ENCODE results near the gene LOXL1. TPM values are rescaled to one million over a fixed set of nuclear protein-coding genes. Genes with fewer than 3 reads are reported as not detected.
"Not testable (repeated sequence)": the region's sequence is repeated elsewhere in the genome, so short reads cannot be mapped to it uniquely, and the experiment has no call there.

Gene LOXL1
- total RNA-seq, 1 donor from 2014 or later = 129 TPM

DNA sequence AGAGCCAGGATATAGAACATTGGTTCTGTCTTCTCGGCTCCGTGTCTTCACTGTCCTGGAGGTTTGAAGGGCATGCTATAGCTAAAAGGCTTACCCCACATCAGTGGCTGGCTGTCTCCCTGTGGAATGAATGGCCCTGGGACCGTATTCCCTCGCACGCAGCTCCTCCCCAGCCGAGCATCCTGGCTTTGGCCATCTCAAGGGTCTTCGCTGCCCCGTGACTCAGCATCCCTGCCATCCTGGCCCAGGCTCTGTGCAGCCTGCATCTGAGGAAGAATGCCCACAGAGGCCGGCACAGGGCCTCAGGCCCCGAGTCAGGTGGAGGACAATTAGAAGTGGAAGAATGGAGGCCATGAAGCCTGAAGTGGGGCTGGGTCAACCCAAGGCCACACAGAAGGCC lies 11.0 kb downstream of the LOXL1 start:
- no peak for DNase-seq (ENCODE audit: low read depth)

DNA sequence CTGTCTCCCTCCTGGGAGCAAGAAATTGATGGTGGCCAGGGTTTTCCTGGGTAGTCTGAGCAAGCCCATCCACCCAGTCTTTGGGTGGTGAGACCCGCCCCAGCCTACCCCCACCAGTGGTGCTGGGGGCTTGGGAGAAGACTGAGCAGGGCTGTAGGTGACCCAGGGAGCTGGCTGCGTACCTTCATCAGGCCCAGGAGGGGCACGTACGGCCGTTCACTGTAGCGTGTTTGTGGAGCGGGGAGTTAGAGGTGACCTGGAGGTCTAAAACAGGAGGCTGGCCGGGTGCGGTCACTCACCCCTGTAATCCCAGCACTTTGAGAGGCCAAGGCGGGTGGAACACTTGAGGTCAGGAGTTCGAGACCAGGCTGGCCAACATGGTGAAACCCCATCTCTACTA lies 11.5 kb downstream of the LOXL1 start:
- no peak for DNase-seq (ENCODE audit: low read depth)

DNA sequence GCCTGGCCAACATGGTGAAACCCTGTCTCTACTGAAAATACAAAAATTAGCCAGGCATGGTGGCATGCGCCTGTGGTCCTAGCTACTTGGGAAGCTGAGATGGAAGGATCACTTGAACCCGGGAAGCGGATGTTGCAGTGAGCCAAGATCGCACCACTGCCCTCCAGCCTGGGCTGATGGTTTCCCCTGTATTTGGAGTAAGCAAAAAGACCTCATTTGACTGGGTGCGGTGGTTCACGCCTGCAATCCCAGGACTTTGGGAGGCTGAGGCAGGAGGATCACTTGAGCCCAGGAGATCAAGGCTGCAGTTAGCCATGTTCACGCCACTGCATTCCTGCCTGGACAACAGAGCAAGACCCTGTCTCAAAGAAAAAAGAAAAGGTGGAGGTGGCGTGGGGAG lies 12.3 kb downstream of the LOXL1 start:
- DNase-seq (ENCODE audit: low read depth) = not testable (repeated sequence)

DNA sequence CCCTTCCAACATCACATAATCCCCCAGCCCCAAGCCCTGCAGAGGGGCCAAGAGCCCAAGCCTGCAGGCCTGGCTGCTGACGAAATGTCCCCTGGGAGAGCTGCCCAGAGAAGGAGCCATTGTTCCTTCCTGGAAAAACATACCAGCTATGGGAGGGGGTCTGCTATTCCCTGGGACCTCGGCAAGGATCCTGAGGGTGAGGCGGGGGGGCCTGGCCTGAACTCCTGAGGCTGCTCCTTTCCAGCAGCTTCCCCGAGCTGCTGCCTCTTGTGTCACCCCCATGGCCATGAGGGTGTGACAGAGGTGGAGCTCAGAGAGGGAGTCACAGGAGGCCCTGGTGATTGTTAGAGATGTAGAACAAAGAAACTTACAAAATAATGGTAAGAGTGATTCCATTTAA lies 12.9 kb downstream of the LOXL1 start:
- DNase-seq (ENCODE audit: low read depth) = no peak

DNA sequence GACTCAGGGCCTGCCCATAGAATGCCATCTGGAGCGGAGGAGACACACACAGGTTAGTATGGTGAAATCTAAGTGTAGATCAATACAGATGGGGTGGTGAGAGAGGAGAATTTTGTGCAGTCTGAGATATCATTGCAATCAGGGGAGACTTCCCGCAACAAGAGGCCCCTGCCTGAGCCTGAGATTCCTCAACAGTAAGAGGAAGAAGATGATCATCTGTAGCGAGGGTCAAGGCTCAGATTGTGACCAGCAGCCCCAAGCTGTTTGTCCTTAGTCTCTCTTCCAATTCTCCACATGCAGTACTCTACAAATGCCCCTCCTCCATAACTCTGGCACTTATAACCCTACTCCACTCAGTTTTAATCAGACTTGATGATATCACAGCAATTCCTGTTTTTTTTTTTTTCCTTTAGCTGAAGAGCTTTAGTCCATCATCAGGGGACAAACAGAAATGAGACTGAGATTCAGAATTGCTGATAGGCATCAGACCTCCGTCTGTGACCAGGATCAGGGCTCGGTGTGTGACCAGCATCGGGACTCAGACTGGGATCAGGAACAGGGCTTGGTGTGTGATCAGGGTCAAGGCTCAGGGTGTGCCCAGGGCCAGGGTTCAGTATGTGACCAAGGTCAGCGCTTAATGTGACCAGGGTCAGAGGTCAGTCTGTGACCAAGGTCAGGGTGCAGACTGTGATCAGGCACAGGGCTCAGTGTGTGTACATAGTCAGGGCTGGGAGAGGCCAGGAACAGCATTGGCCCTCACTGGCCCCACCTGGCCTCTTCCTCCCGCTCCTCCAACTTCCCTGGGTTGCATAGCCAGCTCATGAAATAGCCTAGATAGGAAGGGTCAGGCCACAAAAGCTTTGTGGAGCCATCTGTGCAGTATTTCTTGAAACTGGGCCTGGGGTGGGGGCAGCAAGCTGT lies 14.1 kb downstream of the LOXL1 start:
- DNase-seq (ENCODE audit: low read depth) = no peak

DNA sequence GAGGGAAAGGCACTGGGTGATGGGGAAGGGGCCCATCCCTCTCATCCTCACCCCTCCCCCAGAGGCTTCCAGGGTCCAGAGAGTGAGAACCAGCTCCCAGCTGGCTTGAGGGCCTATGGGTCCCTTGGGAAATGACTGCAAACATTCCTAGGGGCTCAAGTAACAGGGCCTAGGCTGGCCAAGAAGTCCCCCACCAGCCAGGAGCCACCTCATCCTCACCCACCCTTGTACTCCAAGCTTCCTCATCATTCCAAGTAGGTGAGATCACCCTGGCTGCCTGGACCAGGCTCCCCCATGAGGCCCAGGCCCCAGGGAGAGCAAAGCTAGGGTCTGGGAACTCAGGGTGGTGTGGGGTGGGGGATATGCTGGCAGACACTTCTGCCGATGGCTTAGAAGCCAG lies 14.8 kb downstream of the LOXL1 start:
- peak; percentile 71 for DNase-seq (ENCODE audit: low read depth)

DNA sequence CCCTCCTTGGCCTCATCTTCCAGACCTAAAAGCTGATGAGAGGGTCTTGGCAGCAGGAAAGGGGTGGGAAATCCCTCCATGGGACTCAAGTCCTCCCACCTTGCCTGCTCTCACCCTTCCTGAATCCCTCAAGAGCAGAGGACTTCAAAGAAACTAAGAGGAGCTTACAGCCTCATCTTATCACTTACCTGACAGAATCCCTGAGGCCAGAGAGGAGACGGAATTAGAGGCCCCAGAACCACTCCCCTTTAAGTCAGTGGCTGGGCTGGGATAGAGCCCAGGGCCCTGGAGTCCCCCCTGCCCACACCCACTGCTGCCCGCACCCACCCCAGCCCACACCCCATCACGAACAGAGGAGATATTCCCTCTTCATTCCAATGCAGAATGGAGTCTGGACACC lies 15.2 kb downstream of the LOXL1 start:
- DNase-seq (ENCODE audit: low read depth) = no peak

DNA sequence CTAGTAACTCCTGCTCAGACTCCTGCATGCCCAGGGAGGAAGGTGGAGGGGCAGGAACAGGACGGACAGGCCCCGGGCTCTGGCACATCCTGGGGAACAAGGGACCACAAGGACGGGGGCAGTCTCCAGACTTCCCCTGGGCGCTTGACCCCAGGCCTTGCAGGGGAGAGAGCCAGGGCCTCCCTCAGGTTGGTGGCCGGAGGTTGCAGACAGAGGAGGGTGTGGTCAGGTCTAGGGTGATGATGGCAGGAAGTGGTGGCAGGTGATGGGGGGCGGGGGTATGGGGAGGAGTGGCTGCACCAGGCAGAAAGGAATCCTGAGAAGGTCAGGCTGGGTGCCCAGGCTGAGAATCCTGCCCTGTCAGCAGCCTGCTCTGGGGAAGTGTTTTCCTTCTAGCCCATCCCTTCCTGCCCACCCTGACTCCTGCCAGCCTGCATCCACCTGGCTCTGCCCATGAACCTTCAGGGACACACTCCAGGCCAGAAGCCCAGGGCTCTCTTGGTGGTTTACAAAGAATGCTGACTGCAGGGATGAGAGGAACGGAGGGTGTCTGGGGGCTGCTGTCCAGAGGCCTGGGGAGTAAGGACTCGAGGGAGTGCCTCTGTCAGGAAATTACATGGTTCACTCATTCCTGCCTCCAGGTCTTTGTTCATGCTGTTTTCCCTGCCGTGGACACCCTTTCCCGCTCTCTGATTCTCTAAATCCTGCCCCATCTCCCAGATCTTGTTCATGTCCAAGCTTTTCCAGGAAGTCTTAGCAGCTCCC lies 15.8 kb downstream of the LOXL1 start:
- DNase-seq (ENCODE audit: low read depth) = no peak

DNA sequence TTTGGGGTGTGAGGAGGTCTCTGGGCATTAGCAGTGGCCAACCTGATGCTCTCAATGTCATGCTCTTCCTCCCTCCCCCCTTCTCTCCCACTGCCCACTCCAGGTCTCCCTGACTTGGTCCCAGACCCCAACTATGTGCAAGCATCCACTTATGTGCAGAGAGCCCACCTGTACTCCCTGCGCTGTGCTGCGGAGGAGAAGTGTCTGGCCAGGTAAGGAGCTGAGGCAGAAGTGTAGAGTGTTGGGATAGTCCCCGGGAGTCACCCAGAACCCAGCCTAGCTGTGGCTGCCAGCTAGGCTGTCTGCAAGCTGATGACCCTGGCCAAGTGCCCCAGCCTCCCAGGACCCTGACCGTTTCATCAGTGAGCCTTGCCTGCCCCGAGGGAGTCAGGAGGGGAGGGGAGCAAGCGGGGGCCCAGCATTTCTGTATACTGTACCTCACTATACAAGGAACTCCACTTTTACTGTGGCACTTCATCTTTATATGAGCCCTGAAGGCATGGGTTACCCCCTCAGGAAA lies 16.5 kb downstream of the LOXL1 start:
- DNase-seq (ENCODE audit: low read depth) = no peak

DNA sequence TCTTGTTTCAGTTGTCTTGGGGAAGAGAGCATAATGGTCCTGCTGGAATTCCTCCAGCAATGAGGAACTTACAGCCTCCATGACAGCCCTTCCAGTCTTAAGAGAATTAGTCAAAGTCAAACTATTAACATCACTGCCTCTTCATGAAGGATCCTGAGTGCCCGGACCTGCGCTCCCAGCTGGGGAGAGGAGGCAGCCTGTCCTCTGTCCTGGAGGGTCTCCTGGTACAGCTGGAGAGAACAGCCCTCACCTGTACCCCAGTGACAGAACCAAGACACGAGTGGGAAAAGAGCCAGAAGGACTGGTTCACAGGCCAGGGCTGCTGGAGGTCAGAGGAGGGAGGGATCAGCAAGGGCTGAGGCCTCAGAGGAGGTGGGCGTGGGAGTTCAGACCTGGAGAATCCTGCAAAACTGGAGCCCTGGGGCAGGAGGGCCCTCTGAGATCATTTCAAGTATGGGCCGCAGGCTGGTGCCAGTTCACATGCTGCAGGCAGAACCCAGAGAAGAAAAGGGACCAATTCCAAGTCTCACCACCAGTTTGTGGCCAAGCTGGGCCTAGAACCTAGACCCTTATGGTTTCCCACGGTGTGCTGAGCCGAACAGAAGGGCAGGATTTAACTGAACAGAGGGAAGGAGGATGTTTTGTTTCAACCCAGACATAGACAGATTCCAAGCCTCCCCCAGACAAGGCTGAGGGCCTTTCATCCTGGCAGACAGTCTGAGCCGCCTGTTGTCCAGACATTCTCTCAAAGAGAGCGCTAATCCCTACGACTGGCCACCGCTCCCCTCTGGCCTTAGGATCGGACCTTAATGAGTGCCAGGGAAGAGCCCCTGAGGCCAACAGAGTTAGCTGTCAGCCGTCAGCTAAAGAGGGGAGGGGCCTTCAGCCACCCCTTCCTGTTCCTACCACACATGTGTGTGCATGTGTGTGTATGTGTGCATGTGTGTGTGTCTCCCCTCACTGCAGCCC lies 18.2 kb downstream of the LOXL1 start:
- no peak for DNase-seq (ENCODE audit: low read depth)

DNA sequence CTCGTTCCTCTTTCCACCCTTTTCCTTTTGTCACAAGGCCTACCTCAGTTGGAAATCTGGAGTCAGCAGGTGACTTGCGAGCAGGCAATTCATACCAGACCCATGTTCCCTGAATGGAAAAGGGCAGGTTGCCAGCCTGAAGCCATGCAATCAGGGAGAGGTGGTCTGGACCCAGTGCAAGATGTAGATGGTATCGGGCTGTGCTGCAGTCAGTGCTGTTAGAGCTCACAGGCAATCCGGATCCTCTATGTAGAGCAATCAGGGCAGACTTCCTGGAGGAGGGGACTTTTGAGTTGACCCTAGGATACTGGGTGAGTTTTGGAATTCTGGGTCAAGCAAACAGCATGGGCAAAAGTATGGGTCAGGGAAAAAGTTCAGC lies 18.9 kb downstream of the LOXL1 start:
- DNase-seq (ENCODE audit: low read depth) = no peak

DNA sequence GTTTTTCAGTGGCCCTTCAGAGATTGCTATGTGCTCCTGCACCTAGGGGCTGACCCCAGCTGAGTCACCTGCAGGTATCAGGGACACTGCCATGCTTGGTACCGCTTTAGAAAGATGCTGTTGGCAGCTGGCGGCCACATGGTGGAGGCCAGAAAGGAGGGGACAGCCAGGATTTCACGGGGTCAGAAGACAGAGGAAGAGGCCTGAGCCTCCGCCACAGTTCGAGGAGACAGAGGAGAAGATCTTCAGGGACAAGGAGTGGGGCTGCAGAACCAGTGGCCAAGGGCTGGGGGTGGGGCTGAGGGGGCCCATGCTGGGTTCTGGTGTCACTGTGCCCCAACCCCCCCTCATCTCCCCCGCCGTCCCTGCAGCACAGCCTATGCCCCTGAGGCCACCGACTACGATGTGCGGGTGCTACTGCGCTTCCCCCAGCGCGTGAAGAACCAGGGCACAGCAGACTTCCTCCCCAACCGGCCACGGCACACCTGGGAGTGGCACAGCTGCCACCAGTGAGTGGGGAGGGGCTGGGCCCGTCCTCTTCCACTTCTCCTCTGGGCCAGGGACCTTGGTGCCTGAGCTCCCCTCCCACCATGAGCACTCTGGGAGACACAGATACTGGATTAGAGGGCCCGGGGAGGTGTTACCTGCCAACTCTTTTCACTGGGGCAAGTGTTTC lies 19.9 kb downstream of the LOXL1 start:
- no peak for DNase-seq (ENCODE audit: low read depth)

DNA sequence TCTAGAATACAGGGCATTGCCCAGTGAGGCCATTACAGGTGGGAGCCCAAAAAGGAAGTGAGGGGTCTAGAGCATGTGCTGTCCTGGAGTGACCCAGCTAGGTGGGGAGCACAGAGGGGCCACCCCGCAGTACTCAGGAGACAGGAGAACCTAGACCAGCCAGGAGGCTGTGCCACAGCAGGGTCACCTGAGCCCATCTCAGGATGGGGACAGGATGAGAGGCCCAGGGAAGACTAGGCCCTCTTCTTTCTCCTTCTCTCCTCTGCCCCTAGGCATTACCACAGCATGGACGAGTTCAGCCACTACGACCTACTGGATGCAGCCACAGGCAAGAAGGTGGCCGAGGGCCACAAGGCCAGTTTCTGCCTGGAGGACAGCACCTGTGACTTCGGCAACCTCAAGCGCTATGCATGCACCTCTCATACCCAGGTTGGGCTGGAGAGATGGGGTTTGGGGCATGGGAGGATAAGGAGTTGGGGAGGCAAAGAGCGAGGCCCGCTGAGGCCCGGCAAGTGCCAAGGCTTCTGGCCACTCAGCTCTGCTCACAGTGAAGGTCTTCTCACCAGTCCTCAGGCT lies 20.6 kb downstream of the LOXL1 start:
- DNase-seq (ENCODE audit: low read depth) = no peak

DNA sequence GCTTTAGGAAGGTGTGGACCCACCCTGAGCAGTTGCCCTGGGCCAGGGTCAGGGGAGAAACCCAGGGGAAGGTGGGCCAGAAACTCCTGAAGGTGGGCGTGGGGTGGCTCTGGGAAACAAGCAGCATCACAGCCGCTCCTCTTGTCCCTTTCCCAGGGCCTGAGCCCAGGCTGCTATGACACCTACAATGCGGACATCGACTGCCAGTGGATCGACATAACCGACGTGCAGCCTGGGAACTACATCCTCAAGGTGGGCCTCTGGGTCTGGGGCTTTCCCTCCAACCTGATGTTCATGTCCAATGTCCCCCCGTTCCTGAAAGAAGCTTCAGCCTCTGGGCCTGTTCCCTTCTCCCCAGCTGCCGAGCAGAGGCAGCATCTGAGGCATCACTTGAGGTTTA lies 21.4 kb downstream of the LOXL1 start:
- DNase-seq (ENCODE audit: low read depth) = no peak

DNA sequence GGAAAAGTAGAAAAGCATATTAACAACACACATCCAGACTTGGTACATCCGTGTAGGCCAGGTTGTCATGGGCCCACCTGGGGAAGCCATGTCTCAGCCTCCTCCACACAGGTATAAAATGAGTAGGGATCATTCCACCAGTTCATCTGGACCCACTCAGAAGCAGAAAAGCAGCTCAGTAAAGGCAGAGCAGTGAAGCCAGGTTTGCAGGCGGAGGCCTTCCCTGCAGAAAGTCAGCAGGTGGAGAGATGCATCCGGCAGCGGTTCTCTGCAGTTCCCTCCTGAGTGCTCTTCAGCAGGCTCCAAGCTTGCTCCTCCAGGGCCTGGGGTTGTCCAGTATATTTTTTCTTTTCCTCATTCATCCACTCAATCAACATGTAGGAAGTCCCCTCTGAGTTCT lies 22.1 kb downstream of the LOXL1 start:
- no peak for DNase-seq (ENCODE audit: low read depth)

DNA sequence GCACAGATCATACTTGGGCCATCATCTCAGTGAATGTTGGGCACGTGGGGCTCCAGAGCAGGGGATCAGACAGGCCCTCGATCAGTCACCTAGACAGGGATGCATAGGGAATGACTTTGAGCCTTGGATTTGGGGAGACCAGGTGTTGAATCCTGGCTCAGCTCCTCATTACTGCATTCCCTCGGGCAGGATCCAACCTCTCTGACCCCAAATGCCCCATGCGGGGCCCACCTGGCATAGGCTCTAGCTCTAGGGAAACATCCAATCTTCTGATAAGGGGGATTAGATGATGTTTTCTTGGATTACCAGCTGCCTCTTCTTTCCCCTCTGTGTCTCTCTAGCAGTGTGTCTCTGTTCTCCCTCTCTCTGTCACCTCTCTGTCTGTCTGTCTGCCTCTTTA lies 22.7 kb downstream of the LOXL1 start:
- no peak for DNase-seq (ENCODE audit: low read depth)

DNA sequence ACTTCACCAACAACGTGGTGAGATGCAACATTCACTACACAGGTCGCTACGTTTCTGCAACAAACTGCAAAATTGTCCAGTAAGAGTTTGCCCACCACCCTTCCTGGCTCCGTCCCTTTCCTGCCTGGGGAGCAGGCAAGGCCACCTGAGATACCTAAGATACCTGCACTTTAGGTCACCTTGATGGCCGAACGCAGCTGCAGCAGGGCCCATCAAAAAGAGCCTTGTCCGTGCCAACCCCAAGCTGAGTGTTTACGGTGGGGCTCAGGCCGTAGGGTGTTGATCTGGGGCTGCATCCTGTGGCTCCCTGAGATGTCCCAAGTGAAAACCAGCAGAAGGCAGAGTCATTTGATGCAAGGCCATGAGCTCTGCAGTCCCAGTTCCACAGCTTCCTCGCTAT lies 23.2 kb downstream of the LOXL1 start:
- no peak for DNase-seq (ENCODE audit: low read depth)

DNA sequence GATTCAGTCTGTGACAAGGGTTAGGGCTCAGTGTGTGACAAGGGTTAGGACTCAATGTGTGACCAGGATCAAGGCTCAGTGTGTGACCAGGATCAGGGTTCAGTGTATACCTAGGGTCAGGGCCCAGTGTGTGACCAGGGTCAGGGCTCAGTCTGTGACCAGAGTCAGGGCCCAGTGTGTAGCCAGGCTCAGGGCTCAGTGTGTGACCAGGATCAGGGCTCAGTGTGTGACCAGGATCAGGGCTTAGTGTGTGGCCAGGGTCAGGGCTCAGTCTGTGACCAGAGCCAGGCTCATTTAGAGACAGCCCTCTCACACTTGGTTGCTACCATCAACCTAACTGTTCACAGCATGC lies 24.2 kb downstream of the LOXL1 start:
- no peak for DNase-seq (ENCODE audit: low read depth)

DNA sequence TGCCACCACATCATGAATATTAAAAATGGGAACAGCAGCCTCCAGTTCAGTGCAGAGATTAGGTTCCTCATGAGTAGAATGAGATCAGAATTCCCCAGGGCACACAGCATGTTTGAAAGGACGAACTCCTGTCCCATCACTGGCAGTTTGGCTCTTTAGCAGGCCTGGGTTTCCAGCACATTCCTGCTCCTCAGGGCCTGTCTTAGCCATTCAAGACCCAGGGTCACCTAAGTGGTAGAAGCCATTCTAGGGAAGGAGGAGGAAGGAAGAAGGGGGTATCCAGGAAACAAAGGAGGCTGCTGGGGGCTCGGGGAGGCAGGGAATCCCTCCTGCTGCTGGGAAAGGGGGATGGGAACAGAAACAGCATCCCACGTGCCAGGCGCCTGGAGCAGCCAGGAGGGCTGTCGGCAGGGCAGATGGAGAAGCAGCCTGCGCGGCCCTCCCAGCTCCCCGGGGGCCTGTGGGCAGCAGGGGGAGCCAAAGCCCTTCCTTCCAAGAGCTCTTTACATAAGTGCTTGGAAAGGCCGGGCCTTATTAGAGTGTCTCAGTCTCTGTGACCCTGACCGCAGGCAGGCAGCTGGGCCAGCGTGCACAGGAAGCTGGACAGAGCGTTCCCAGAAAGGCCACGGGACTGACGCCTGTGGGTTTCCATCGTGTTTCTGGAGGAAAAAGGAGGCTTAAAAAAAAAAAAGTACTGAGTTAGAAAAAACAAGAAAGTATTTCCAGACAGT lies 24.7 kb downstream of the LOXL1 start:
- peak; percentile 99 for DNase-seq (ENCODE audit: low read depth)

DNA sequence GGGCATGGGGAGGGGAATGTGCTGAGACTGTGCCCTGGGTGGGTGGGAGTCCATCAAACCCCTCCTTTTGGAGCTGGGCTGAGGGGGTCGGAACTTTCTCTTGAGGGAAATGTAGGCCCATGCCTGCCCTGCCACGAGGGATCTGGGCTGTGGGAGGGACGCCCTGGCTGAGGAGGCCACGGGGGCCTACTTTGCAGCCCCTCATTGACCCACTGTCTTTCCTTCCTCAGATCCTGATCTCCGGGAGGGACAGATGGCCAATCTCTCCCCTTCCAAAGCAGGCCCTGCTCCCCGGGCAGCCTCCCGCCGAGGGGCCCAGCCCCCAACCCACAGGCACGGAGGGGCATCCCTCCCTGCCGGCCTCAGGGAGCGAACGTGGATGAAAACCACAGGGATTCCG lies 25.3 kb downstream of the LOXL1 start:
- peak; percentile 41 for DNase-seq (ENCODE audit: low read depth)

Measured in myocyte (in vitro differentiated cells).